K562 (cell line): Measurements from ENCODE around the gene TNFAIP1. TPM values are rescaled to one million over a fixed set of nuclear protein-coding genes. Genes with fewer than 3 reads are reported as not detected.
A peak's percentile ranks its signal among the peaks of the same experiment; 100 is the strongest.

ENCODE experiments used
- MTA3 ChIP-seq: fragments of 450-650 bp; formaldehyde crosslinking; IDR thresholded peaks from 2 replicates; pipeline ENCODE4 v1.6.1; 2017; ENCODE audit warnings: mild to moderate bottlenecking, borderline replicate concordance
- MYC ChIP-seq, 2 experiments: fragments of 250-450 bp in 1 of 2; sonication (Bioruptor Pico) in 1 of 2; IDR thresholded peaks; 2 replicates each; pipeline versions ENCODE4 v1.5.1 to v1.6.1; 2012 to 2021; ENCODE audit warnings: low read depth in 2 of 2, borderline replicate concordance in 1 of 2, improper control_type of control experiment in 1 of 2, low read length in 1 of 2, mild to moderate bottlenecking in 1 of 2, moderate library complexity in 1 of 2
- REST ChIP-seq, 2 experiments: fragments of 450-650 bp; formaldehyde crosslinking in 1 of 2; IDR thresholded peaks; 2 replicates each; pipeline versions ENCODE4 v1.4.0 to v1.6.1; 2014 to 2020; ENCODE audit warnings: mild to moderate bottlenecking in 2 of 2, borderline replicate concordance in 1 of 2, low read depth in 1 of 2
- TSC22D4 ChIP-seq: fragments of 450-650 bp; IDR thresholded peaks from 2 replicates; pipeline ENCODE4 v1.6.1; 2016; ENCODE audit warnings: missing genetic modification characterization, missing biosample characterization, control low read depth
- ZBTB34 ChIP-seq: fragments of 250-450 bp; sonication (Bioruptor Pico); IDR thresholded peaks from 2 replicates; pipeline ENCODE4 v1.8.0; 2021; ENCODE audit warnings: mild to moderate bottlenecking, moderate library complexity
- ZNF407 ChIP-seq: fragments of 450-650 bp; IDR thresholded peaks from 2 replicates; pipeline ENCODE4 v1.6.1; 2016; ENCODE audit warnings: low read depth
- ZNF778 ChIP-seq: fragments of 450-650 bp; formaldehyde crosslinking; IDR thresholded peaks from 2 replicates; pipeline ENCODE4 v1.4.0; 2020; ENCODE audit warnings: mild to moderate bottlenecking, moderate library complexity
- polyA plus RNA-seq, 8 experiments: library from polyadenylated mRNA; depleted of rRNA in 4 of 8; stranded (reverse) in 5 of 8; unstranded in 3 of 8; fragments of >200 nt; fragmentation: Nextera tagmentation in 2 of 8; fragmentation: Illumina TruSeq in 1 of 8; extraction: Ambion mirVana in 2 of 8; extraction: Trizol in 1 of 8; gene quantifications; 2 replicates each; pipeline versions ENCODE4 v1.2.1 to v1.2.3, GENCODE V29; 2011 to 2014; ENCODE audit warnings: inconsistent platforms in 1 of 8, missing spikeins in 1 of 8
- total RNA-seq, 7 experiments: library from RNA; depleted of rRNA in 6 of 7; stranded (reverse); fragments of >200 nt in 6 of 7; fragmentation: Illumina TruSeq in 2 of 7; extraction: Trizol in 2 of 7; gene quantifications; 2 replicates each; pipeline versions ENCODE4 v1.2.1 to v1.2.3, GENCODE V29; 2011 to 2021; ENCODE audit warnings: low replicate concordance in 1 of 7

Gene TNFAIP1
- total and polyA plus RNA-seq, 9 of the 15 experiments (the other 6 are each of a cell fraction or from before 2014, with no cell fraction given) = 2.1 to 20.1 (median 8.2) TPM

- TF ChIP-seq REST (IDR thresholded peaks at IDR 0.05; ENCODE audit: borderline replicate concordance) (peak; percentile 44), REST (CRISPR knock-in tag; IDR thresholded peaks at IDR 0.05; ENCODE audit: low read depth) (0 out of 2 replicates have a peak, but pooled peaks have one; percentile 25), ZNF407 (no peak), ZNF778 (no peak), MYC (IDR thresholded peaks at IDR 0.05; ENCODE audit: low read depth, low read length) (peak; percentile 46), MYC (CRISPR knock-in tag; IDR thresholded peaks at IDR 0.05; ENCODE audit: borderline replicate concordance, low read depth) (peak; percentile 81; the same call in 1 of the 2 replicates), TSC22D4 (tag) (no peak), ZBTB34 (CRISPR knock-in tag) (no peak), MTA3 (0 out of 2 replicates have a peak, but pooled peaks have one; percentile 50)
Measured at GRCh38 chr17:28335201-28335958, at the start of gene TNFAIP1, which contains the start of gene IFT20 (continued).
